ENCODE measurements around the gene GLT1D1. TPM values are rescaled to one million over a fixed set of nuclear protein-coding genes. Genes with fewer than 3 reads are reported as not detected.

The GLT1D1 gene
- total and polyA plus RNA-seq, 12 donors, result 0.07 to 0.50 (median 0.33) TPM; not detected in 4

- Histone ChIP-seq H3K27ac (no peak overlapping the region), H3K9me3 (replicated peaks in 1 of 3) (no peaks in the 10 kb centered on the region), H3K36me3 (replicated peaks in 1 of 2) (no peaks in the 10 kb centered on the region), H3K4me3 (no peak overlapping the region), H3K4me1 (replicated peaks in 1 of 2) (no peaks in the 10 kb centered on the region), H3K27me3 (no peaks in the 10 kb centered on the region)
- TF ChIP-seq POLR2A (IDR thresholded peaks at IDR 0.05) (no peak), CTCF (IDR thresholded peaks at IDR 0.05) (no peak)
- intact Hi-C loops (cut with DNase I), result no loop called here
- no peak for DNase-seq
- 65 to 81% (median 78%) methylated on average over 5 of the region's 5 CpGs for WGBS, 4 donors
Observed at GRCh38 chr12:128938886-128939285, 85.6 kb downstream of the GLT1D1 start.

- intact Hi-C loops (cut with DNase I), result no loop called here
- TF ChIP-seq CTCF (IDR thresholded peaks at IDR 0.05) (no peak), POLR2A (IDR thresholded peaks at IDR 0.05) (no peak)
- no peak for DNase-seq
- H3K4me1 ChIP-seq (replicated peaks in 1 of 2), result no peaks in the 10 kb centered on the region
- no peaks in the 10 kb centered on the region for H3K27me3 ChIP-seq
- H3K9me3 ChIP-seq (replicated peaks in 1 of 3), result no peaks in the 10 kb centered on the region
- H3K4me3 ChIP-seq, result no peak overlapping the region
- no peaks in the 10 kb centered on the region for H3K36me3 ChIP-seq (replicated peaks in 1 of 2)
- H3K27ac ChIP-seq, result no peak overlapping the region
- 79 to 86% (median 84%) methylated on average over 15 of the region's 15 CpGs for WGBS, 4 donors
Observed at GRCh38 chr12:128940090-128940888, 87.0 kb downstream of the GLT1D1 start.

DNA sequence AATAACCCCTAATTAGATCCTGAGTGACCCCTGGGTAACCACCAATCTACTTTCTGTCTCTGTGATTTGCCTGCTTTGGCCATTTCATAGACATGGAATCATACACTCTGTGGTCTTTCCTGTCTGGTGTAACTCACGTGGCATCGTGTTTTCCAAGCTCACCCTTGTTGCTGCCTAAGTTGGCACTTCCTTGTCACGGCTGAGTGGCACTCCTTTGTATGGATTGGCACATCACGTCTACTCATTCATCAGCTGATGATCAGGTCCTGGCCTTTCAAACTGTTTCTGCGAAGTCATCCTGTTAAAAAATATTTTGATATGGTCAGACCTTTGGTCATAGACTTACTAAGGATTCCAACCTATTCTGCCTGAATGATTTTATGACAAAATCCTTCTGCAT, 87.7 kb downstream of the GLT1D1 start:
- Histone ChIP-seq H3K27ac (no peak overlapping the region), H3K9me3 (replicated peaks in 1 of 3) (no peaks in the 10 kb centered on the region), H3K27me3 (no peaks in the 10 kb centered on the region), H3K4me3 (no peak overlapping the region), H3K36me3 (replicated peaks in 1 of 2) (no peaks in the 10 kb centered on the region), H3K4me1 (replicated peaks in 1 of 2) (no peaks in the 10 kb centered on the region)
- no peak for DNase-seq
- intact Hi-C loops (cut with DNase I), result no loop called here
- TF ChIP-seq CTCF (IDR thresholded peaks at IDR 0.05) (no peak), POLR2A (IDR thresholded peaks at IDR 0.05) (no peak)
- 73 to 80% (median 75%) methylated on average over 5 of the region's 5 CpGs for WGBS, 4 donors

- intact Hi-C loops (cut with DNase I), result no loop called here
- no peaks in the 10 kb centered on the region for H3K9me3 ChIP-seq (replicated peaks in 1 of 3)
- 83 to 85% (median 85%) methylated on average over 11 of the region's 11 CpGs for whole genome bisulfite sequencing, 4 donors
- no peaks in the 10 kb centered on the region for H3K27me3 ChIP-seq
- H3K36me3 ChIP-seq (replicated peaks in 1 of 2), result no peaks in the 10 kb centered on the region
- H3K4me3 ChIP-seq, result no peak overlapping the region
- no peak for TF ChIP-seq POLR2A (IDR thresholded peaks at IDR 0.05)
- no peak for TF ChIP-seq CTCF (IDR thresholded peaks at IDR 0.05)
- no peak for DNase-seq
- H3K4me1 ChIP-seq (replicated peaks in 1 of 2), result no peaks in the 10 kb centered on the region
- H3K27ac ChIP-seq, result no peak overlapping the region
Observed at GRCh38 chr12:128942960-128943477, 89.7 kb downstream of the GLT1D1 start.

All from adrenal gland (tissue), 12 donors.